Activated T-cell treated with anti-CD3 and anti-CD28 coated beads, Interleukin-2, amount 50 U/mL, for 72 hours (primary cell): ENCODE measurements around the gene PCBP3. TPM values are rescaled to one million over a fixed set of nuclear protein-coding genes. Genes with fewer than 3 reads are reported as not detected.
"Not testable (repeated sequence)": the region's sequence is repeated elsewhere in the genome, so short reads cannot be mapped to it uniquely, and the experiment has no call there.

Experiments used
- ATAC-seq, 2 donors: fragments of 150-1000 bp; cut with Tn5 transposase; replicated peaks in 1 of 2; 2 replicates each; pipeline ENCODE4 v1.10.0; 2021; ENCODE audit warnings: moderate library complexity in 2 of 2, mild to moderate bottlenecking in 1 of 2
- DNase-seq, 2 donors: peaks; one replicate each; pipeline ENCODE4 v3.0.0; 2021 to 2022; ENCODE audit warnings: mixed read lengths in 1 of 2
- H3K27ac Mint-ChIP-seq: one replicate; pipeline ENCODE4 v1.8.0; 2022; ENCODE audit warnings: mild to moderate bottlenecking, moderate library complexity, mixed read lengths
- H3K27me3 Mint-ChIP-seq: one replicate; pipeline ENCODE4 v1.8.0; 2022; ENCODE audit warnings: low read depth, mixed read lengths
- H3K36me3 Mint-ChIP-seq, 2 donors: one replicate each; pipeline ENCODE4 v1.8.0; 2022; ENCODE audit warnings: mixed read lengths in 2 of 2, mild to moderate bottlenecking in 1 of 2; ENCODE audit not compliant: insufficient read depth in 2 of 2
- H3K4me1 Mint-ChIP-seq: one replicate; pipeline ENCODE4 v1.8.0; 2022; ENCODE audit warnings: low read depth, mixed read lengths
- H3K4me3 Mint-ChIP-seq, 2 donors: one replicate each; pipeline ENCODE4 v1.8.0; 2022; ENCODE audit warnings: mild to moderate bottlenecking in 2 of 2, mixed read lengths in 2 of 2, moderate library complexity in 2 of 2
- H3K9me3 Mint-ChIP-seq, 2 donors: one replicate each; pipeline ENCODE4 v1.8.0; 2022; ENCODE audit warnings: mixed read lengths in 2 of 2
- total RNA-seq, 2 donors: library from RNA; stranded (reverse); gene quantifications; one replicate each; pipeline ENCODE4 v1.2.3, GENCODE V29; 2022

PCBP3 gene
- total RNA-seq, 2 donors from 2014 or later = 20.2 to 24.1 TPM

- peak; percentile 23 to 25 for ATAC-seq
Measured at GRCh38 chr21:45642122-45642813, 1.3 kb upstream of the PCBP3 start.

GRCh38 chr21:45644041-45644906 lies 749 bp downstream of the PCBP3 start:
- ATAC-seq (peak in 1 of 2 donors; percentile 6), DNase-seq (peak; percentile 47 to 58)
- H3K36me3 Mint-ChIP-seq = peaks cover 0 to 3% of the 10 kb centered on the region in 2 donors
- peak overlapping the region; percentile 80 to 84 for H3K4me3 Mint-ChIP-seq
- peaks cover 25% of the 10 kb centered on the region for H3K4me1 Mint-ChIP-seq
- peak overlapping the region; percentile 8 for H3K27ac Mint-ChIP-seq
- no peaks in the 10 kb centered on the region for H3K27me3 Mint-ChIP-seq
- peaks cover 3 to 9% of the 10 kb centered on the region in 2 donors for H3K9me3 Mint-ChIP-seq

More at GRCh38 chr21:45642122-45642813, 1.3 kb upstream of the PCBP3 start:
- Mint-ChIP-seq H3K36me3 (peaks cover 0 to under 1% of the 10 kb centered on the region in 2 donors), H3K27ac (no peak overlapping the region), H3K4me3 (no peak overlapping the region), H3K4me1 (peaks cover 35% of the 10 kb centered on the region), H3K9me3 (peaks cover 0 to 2% of the 10 kb centered on the region in 2 donors), H3K27me3 (no peaks in the 10 kb centered on the region)
- DNase-seq = no peak

GRCh38 chr21:45651921-45652320 lies 8.4 kb downstream of the PCBP3 start:
- H3K9me3 Mint-ChIP-seq = peaks cover 3 to 11% of the 10 kb centered on the region in 2 donors
- ATAC-seq (no peak), DNase-seq (no peak)
- no peaks in the 10 kb centered on the region for H3K27me3 Mint-ChIP-seq
- no peak overlapping the region for H3K4me3 Mint-ChIP-seq
- no peaks in the 10 kb centered on the region for H3K4me1 Mint-ChIP-seq
- H3K36me3 Mint-ChIP-seq = peaks cover 5 to 11% of the 10 kb centered on the region in 2 donors
- no peak overlapping the region for H3K27ac Mint-ChIP-seq

- peaks cover 4 to 5% of the 10 kb centered on the region in 2 donors for H3K36me3 Mint-ChIP-seq
- no peak overlapping the region for H3K27ac Mint-ChIP-seq
- peaks cover 8% of the 10 kb centered on the region for H3K4me1 Mint-ChIP-seq
- no peaks in the 10 kb centered on the region for H3K27me3 Mint-ChIP-seq
- DNase-seq (no peak), ATAC-seq (peak in 1 of 2 donors; percentile 44)
- peak overlapping the region in 1 of 2 donors; percentile 44 for H3K4me3 Mint-ChIP-seq
- peaks cover 0 to 2% of the 10 kb centered on the region in 2 donors for H3K9me3 Mint-ChIP-seq
Measured at GRCh38 chr21:45655124-45655523, 11.6 kb downstream of the PCBP3 start.

- H3K27me3 Mint-ChIP-seq, H3K36me3 Mint-ChIP-seq, H3K9me3 Mint-ChIP-seq, H3K4me1 Mint-ChIP-seq, ATAC-seq, H3K4me3 Mint-ChIP-seq, H3K27ac Mint-ChIP-seq, DNase-seq: not testable (repeated sequence)
Measured at GRCh38 chr21:45656114-45656513, 12.6 kb downstream of the PCBP3 start.

- not testable (repeated sequence) for H3K4me3 Mint-ChIP-seq, H3K9me3 Mint-ChIP-seq, H3K4me1 Mint-ChIP-seq, H3K27ac Mint-ChIP-seq, DNase-seq, H3K27me3 Mint-ChIP-seq, H3K36me3 Mint-ChIP-seq, ATAC-seq
Measured at GRCh38 chr21:45661913-45662622, 18.5 kb downstream of the PCBP3 start.

- not testable (repeated sequence) for ATAC-seq, H3K4me1 Mint-ChIP-seq, H3K27ac Mint-ChIP-seq
Measured at GRCh38 chr21:45662623-45663245, 19.2 kb downstream of the PCBP3 start.

GRCh38 chr21:45669382-45669781 lies 25.9 kb downstream of the PCBP3 start:
- no peak overlapping the region for H3K27ac Mint-ChIP-seq
- no peak overlapping the region for H3K4me3 Mint-ChIP-seq
- no peaks in the 10 kb centered on the region for H3K27me3 Mint-ChIP-seq
- peaks cover 9 to 21% of the 10 kb centered on the region in 2 donors for H3K36me3 Mint-ChIP-seq
- no peak for ATAC-seq
- H3K4me1 Mint-ChIP-seq = no peaks in the 10 kb centered on the region
- H3K9me3 Mint-ChIP-seq = peaks cover 7 to 12% of the 10 kb centered on the region in 2 donors
- DNase-seq = no peak

More at GRCh38 chr21:45662623-45663245, 19.2 kb downstream of the PCBP3 start:
- H3K27me3 Mint-ChIP-seq, H3K4me3 Mint-ChIP-seq, DNase-seq: not testable (repeated sequence)
- peaks cover 5 to 10% of the 10 kb centered on the region in 2 donors for H3K9me3 Mint-ChIP-seq
- H3K36me3 Mint-ChIP-seq = peaks cover 6 to 15% of the 10 kb centered on the region in 2 donors

- Mint-ChIP-seq H3K9me3 (peaks cover 7 to 9% of the 10 kb centered on the region in 2 donors), H3K4me3 (no peak overlapping the region), H3K27ac (no peak overlapping the region), H3K4me1 (no peaks in the 10 kb centered on the region), H3K36me3 (peaks cover 9 to 19% of the 10 kb centered on the region in 2 donors), H3K27me3 (no peaks in the 10 kb centered on the region)
- no peak for ATAC-seq
- no peak for DNase-seq
Measured at GRCh38 chr21:45670731-45671130, 27.2 kb downstream of the PCBP3 start.

GRCh38 chr21:45678790-45679189 lies 35.3 kb downstream of the PCBP3 start:
- not testable (repeated sequence) for H3K9me3 Mint-ChIP-seq, H3K4me3 Mint-ChIP-seq, H3K27ac Mint-ChIP-seq, H3K36me3 Mint-ChIP-seq, H3K4me1 Mint-ChIP-seq, H3K27me3 Mint-ChIP-seq
- DNase-seq (peak in 1 of 2 donors; percentile 9), ATAC-seq (peak in 1 of 2 donors; percentile 63)

GRCh38 chr21:45680215-45680614 lies 36.7 kb downstream of the PCBP3 start:
- H3K36me3 Mint-ChIP-seq = peaks cover 2% of the 10 kb centered on the region in 2 donors

GRCh38 chr21:45695086-45695485 lies 51.6 kb downstream of the PCBP3 start:
- Mint-ChIP-seq H3K4me3 (no peak overlapping the region), H3K36me3 (peaks cover 8 to 9% of the 10 kb centered on the region in 2 donors), H3K9me3 (peaks cover 2 to 4% of the 10 kb centered on the region in 2 donors), H3K27me3 (no peaks in the 10 kb centered on the region), H3K27ac (no peak overlapping the region), H3K4me1 (peaks cover 23% of the 10 kb centered on the region)
- DNase-seq (peak in 1 of 2 donors; percentile 12), ATAC-seq (no peak)

More at GRCh38 chr21:45680215-45680614, 36.7 kb downstream of the PCBP3 start:
- no peaks in the 10 kb centered on the region for H3K27me3 Mint-ChIP-seq
- no peak overlapping the region for H3K4me3 Mint-ChIP-seq
- DNase-seq (no peak), ATAC-seq (no peak)
- H3K27ac Mint-ChIP-seq = no peak overlapping the region
- peaks cover 2% of the 10 kb centered on the region in 2 donors for H3K9me3 Mint-ChIP-seq
- no peaks in the 10 kb centered on the region for H3K4me1 Mint-ChIP-seq
